ENCODE results near the gene ZBTB20.

The ZBTB20 gene

GRCh38 chr3:114478801-114479200, 668.3 kb downstream of the ZBTB20 start:
- H3K27ac ChIP-seq (ENCODE audit: low read depth, low read length), result no peak overlapping the region
- H2BK5ac ChIP-seq (ENCODE audit: low read length), result no peak overlapping the region
- H3K4me3 ChIP-seq (ENCODE audit: low read length), result no peak overlapping the region
- H3K56ac ChIP-seq (ENCODE audit: low read length), result no peak overlapping the region
- no peak overlapping the region for H2AK5ac ChIP-seq (ENCODE audit: low read length)
- no peaks in the 10 kb centered on the region for H3K79me1 ChIP-seq (ENCODE audit: low read length)
- H3K27me3 ChIP-seq (ENCODE audit: insufficient read depth, low read length, poor library complexity), result no peaks in the 10 kb centered on the region
- no peak overlapping the region for H4K8ac ChIP-seq (ENCODE audit: low read depth, low read length)
- H3K4me1 ChIP-seq (ENCODE audit: control insufficient read depth, low read depth, low read length), result no peaks in the 10 kb centered on the region
- H2BK120ac ChIP-seq (ENCODE audit: low read depth, low read length), result no peak overlapping the region
- H4K5ac ChIP-seq (ENCODE audit: low read length), result no peak overlapping the region
- DNase-seq, result no peak
- no peak overlapping the region for H3K9ac ChIP-seq (ENCODE audit: low read length)
- H3K79me2 ChIP-seq (ENCODE audit: control insufficient read depth, insufficient read depth, low read length), result no peaks in the 10 kb centered on the region
- no peak overlapping the region for H3K18ac ChIP-seq (ENCODE audit: low read length)
- H3K4ac ChIP-seq (ENCODE audit: low read depth, low read length), result no peak overlapping the region
- no peaks in the 10 kb centered on the region for H3K36me3 ChIP-seq (ENCODE audit: control insufficient read depth, insufficient read depth, low read length)
- no peak overlapping the region for H3K23ac ChIP-seq (ENCODE audit: low read length)
- H3K4me2 ChIP-seq (ENCODE audit: low read length), result no peak overlapping the region
- H2BK15ac ChIP-seq (replicated peaks; ENCODE audit: low read depth), result no peak overlapping the region

DNA sequence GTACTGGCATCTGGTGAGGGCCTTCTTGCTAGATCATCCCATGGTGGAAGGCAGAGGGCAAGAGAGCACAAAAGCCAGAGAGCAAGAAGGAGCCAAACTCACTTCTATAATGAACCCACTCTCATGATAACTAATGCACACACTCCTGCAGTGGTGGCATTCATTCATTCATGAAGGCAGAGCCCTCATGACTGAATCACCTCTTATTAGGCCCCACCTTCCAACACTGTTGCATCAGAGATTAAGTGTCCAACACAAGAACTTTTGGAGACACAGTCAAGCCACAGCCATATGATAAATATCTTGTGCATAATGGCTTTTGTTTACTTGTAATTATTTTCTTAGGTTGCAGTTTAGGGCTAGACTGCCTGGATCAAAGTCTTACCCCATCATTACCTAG, 670.6 kb downstream of the ZBTB20 start:
- no peak overlapping the region for H2BK15ac ChIP-seq (replicated peaks; ENCODE audit: low read depth)
- H2AK5ac ChIP-seq (ENCODE audit: low read length), result no peak overlapping the region
- no peak overlapping the region for H3K56ac ChIP-seq (ENCODE audit: low read length)
- H3K4me3 ChIP-seq (ENCODE audit: low read length), result no peak overlapping the region
- H3K9ac ChIP-seq (ENCODE audit: low read length), result no peak overlapping the region
- H3K27ac ChIP-seq (ENCODE audit: low read depth, low read length), result no peak overlapping the region
- no peak overlapping the region for H3K4me2 ChIP-seq (ENCODE audit: low read length)
- no peak overlapping the region for H2BK120ac ChIP-seq (ENCODE audit: low read depth, low read length)
- no peak overlapping the region for H3K18ac ChIP-seq (ENCODE audit: low read length)
- no peak overlapping the region for H4K5ac ChIP-seq (ENCODE audit: low read length)
- H3K4me1 ChIP-seq (ENCODE audit: control insufficient read depth, low read depth, low read length), result no peaks in the 10 kb centered on the region
- no peaks in the 10 kb centered on the region for H3K27me3 ChIP-seq (ENCODE audit: insufficient read depth, low read length, poor library complexity)
- no peak overlapping the region for H3K4ac ChIP-seq (ENCODE audit: low read depth, low read length)
- no peak overlapping the region for H3K23ac ChIP-seq (ENCODE audit: low read length)
- H4K8ac ChIP-seq (ENCODE audit: low read depth, low read length), result no peak overlapping the region
- H3K79me1 ChIP-seq (ENCODE audit: low read length), result no peaks in the 10 kb centered on the region
- no peak for DNase-seq
- no peaks in the 10 kb centered on the region for H3K79me2 ChIP-seq (ENCODE audit: control insufficient read depth, insufficient read depth, low read length)
- no peaks in the 10 kb centered on the region for H3K36me3 ChIP-seq (ENCODE audit: control insufficient read depth, insufficient read depth, low read length)
- no peak overlapping the region for H2BK5ac ChIP-seq (ENCODE audit: low read length)

DNA sequence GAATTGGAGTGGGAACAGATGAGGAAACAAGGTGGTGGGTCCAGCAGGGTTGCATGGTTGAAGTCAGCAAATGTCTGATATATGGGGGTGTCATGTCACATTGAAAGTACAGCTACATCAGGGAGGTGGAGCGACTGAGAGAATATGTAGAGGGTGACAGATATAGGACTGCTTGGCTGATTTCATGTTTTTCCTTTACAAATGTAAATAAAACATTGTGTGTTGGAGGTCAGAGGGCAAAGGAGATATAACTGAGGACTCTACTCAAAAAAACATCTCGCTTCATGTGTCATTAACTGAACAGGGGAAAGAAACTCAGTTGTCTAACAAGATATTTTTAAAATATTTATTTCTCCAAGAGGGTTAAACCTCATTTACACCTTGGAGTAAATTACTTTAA, 675.6 kb downstream of the ZBTB20 start:
- no peak for DNase-seq
- no peak overlapping the region for H4K8ac ChIP-seq (ENCODE audit: low read depth, low read length)
- H3K4me2 ChIP-seq (ENCODE audit: low read length), result no peak overlapping the region
- no peak overlapping the region for H4K5ac ChIP-seq (ENCODE audit: low read length)
- no peak overlapping the region for H2BK5ac ChIP-seq (ENCODE audit: low read length)
- H3K4ac ChIP-seq (ENCODE audit: low read depth, low read length), result no peak overlapping the region
- H3K27me3 ChIP-seq (ENCODE audit: insufficient read depth, low read length, poor library complexity), result no peaks in the 10 kb centered on the region
- H3K56ac ChIP-seq (ENCODE audit: low read length), result no peak overlapping the region
- no peak overlapping the region for H3K27ac ChIP-seq (ENCODE audit: low read depth, low read length)
- no peak overlapping the region for H3K23ac ChIP-seq (ENCODE audit: low read length)
- H3K79me1 ChIP-seq (ENCODE audit: low read length), result no peaks in the 10 kb centered on the region
- H3K9ac ChIP-seq (ENCODE audit: low read length), result no peak overlapping the region
- WGBS (ENCODE audit: extremely low coverage, insufficient coverage, low lambda C conversion rate), result no CpG with 5 or more reads among the region's 2 CpGs
- no peak overlapping the region for H2BK120ac ChIP-seq (ENCODE audit: low read depth, low read length)
- no peak overlapping the region for H3K18ac ChIP-seq (ENCODE audit: low read length)
- no peak overlapping the region for H2BK15ac ChIP-seq (replicated peaks; ENCODE audit: low read depth)
- H3K4me1 ChIP-seq (ENCODE audit: control insufficient read depth, low read depth, low read length), result no peaks in the 10 kb centered on the region
- no peak overlapping the region for H2AK5ac ChIP-seq (ENCODE audit: low read length)
- no peak overlapping the region for H3K4me3 ChIP-seq (ENCODE audit: low read length)
- H3K79me2 ChIP-seq (ENCODE audit: control insufficient read depth, insufficient read depth, low read length), result no peaks in the 10 kb centered on the region
- H3K36me3 ChIP-seq (ENCODE audit: control insufficient read depth, insufficient read depth, low read length), result no peaks in the 10 kb centered on the region

DNA sequence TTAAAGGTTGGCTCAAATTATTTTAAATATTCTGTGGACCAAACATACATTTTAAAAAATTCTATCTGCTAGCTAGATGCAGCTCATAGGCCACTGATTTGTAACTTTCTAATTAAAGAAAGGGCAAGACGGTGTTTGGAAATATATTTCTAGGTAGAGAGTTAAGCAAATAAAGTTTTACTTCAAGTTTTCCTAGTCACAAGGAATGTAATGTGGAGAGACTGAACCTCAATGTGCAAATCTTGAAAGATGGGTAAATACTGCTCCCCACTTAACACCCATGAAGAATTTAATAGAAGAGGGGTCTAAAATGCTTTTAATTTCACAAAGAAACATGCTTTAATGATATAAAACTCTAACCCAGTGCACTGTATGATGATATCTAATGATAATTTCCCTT, 678.0 kb downstream of the ZBTB20 start:
- Histone ChIP-seq H3K18ac (ENCODE audit: low read length) (no peak overlapping the region), H3K56ac (ENCODE audit: low read length) (no peak overlapping the region)

DNA sequence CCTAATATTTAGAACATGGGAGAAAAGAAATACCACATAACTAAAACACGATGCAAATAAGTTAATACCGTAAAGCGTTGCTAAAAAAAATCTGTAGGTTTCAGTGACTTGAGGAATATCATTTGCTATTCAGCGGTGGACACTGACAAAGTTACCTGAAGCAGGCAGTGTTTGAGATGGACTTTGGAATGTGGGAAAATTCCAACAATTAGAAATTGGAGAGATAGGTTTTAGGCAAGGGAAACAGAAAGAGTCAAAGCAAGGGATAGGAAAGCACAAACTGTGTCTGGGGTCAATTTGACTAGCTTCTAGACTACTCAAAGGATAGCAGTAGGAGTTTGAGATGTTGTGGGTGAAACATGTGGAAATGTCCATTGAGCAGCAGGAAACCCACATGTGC, 680.3 kb downstream of the ZBTB20 start:
- H3K79me2 ChIP-seq (ENCODE audit: control insufficient read depth, insufficient read depth, low read length), result no peaks in the 10 kb centered on the region
- no peak overlapping the region for H2BK5ac ChIP-seq (ENCODE audit: low read length)
- H2AK5ac ChIP-seq (ENCODE audit: low read length), result no peak overlapping the region
- no peak overlapping the region for H4K8ac ChIP-seq (ENCODE audit: low read depth, low read length)
- H3K4me2 ChIP-seq (ENCODE audit: low read length), result no peak overlapping the region
- no peak overlapping the region for H3K23ac ChIP-seq (ENCODE audit: low read length)
- H2BK120ac ChIP-seq (ENCODE audit: low read depth, low read length), result no peak overlapping the region
- no peak for DNase-seq
- H3K79me1 ChIP-seq (ENCODE audit: low read length), result no peaks in the 10 kb centered on the region
- H3K56ac ChIP-seq (ENCODE audit: low read length), result no peak overlapping the region
- H3K27me3 ChIP-seq (ENCODE audit: insufficient read depth, low read length, poor library complexity), result no peaks in the 10 kb centered on the region
- H3K18ac ChIP-seq (ENCODE audit: low read length), result no peak overlapping the region
- H4K5ac ChIP-seq (ENCODE audit: low read length), result no peak overlapping the region
- H3K36me3 ChIP-seq (ENCODE audit: control insufficient read depth, insufficient read depth, low read length), result no peaks in the 10 kb centered on the region
- no peak overlapping the region for H3K4ac ChIP-seq (ENCODE audit: low read depth, low read length)
- WGBS (ENCODE audit: extremely low coverage, insufficient coverage, low lambda C conversion rate), result no CpG with 5 or more reads among the region's 4 CpGs
- no peaks in the 10 kb centered on the region for H3K4me1 ChIP-seq (ENCODE audit: control insufficient read depth, low read depth, low read length)
- H3K4me3 ChIP-seq (ENCODE audit: low read length), result no peak overlapping the region
- H2BK15ac ChIP-seq (replicated peaks; ENCODE audit: low read depth), result no peak overlapping the region
- no peak overlapping the region for H3K27ac ChIP-seq (ENCODE audit: low read depth, low read length)
- no peak overlapping the region for H3K9ac ChIP-seq (ENCODE audit: low read length)

More for the DNA sequence above, 678.0 kb downstream of the ZBTB20 start:
- no peaks in the 10 kb centered on the region for H3K4me1 ChIP-seq (ENCODE audit: control insufficient read depth, low read depth, low read length)
- no peak overlapping the region for H4K8ac ChIP-seq (ENCODE audit: low read depth, low read length)
- no peak overlapping the region for H4K5ac ChIP-seq (ENCODE audit: low read length)
- H3K79me2 ChIP-seq (ENCODE audit: control insufficient read depth, insufficient read depth, low read length), result no peaks in the 10 kb centered on the region
- no peak overlapping the region for H2BK5ac ChIP-seq (ENCODE audit: low read length)
- H3K23ac ChIP-seq (ENCODE audit: low read length), result no peak overlapping the region
- H3K36me3 ChIP-seq (ENCODE audit: control insufficient read depth, insufficient read depth, low read length), result no peaks in the 10 kb centered on the region
- no peak overlapping the region for H3K4me2 ChIP-seq (ENCODE audit: low read length)
- H3K4me3 ChIP-seq (ENCODE audit: low read length), result no peak overlapping the region
- H3K4ac ChIP-seq (ENCODE audit: low read depth, low read length), result no peak overlapping the region
- no peak overlapping the region for H2BK120ac ChIP-seq (ENCODE audit: low read depth, low read length)
- H2AK5ac ChIP-seq (ENCODE audit: low read length), result no peak overlapping the region
- H3K27me3 ChIP-seq (ENCODE audit: insufficient read depth, low read length, poor library complexity), result no peaks in the 10 kb centered on the region
- DNase-seq, result no peak
- no peak overlapping the region for H3K9ac ChIP-seq (ENCODE audit: low read length)
- no peaks in the 10 kb centered on the region for H3K79me1 ChIP-seq (ENCODE audit: low read length)
- WGBS (ENCODE audit: extremely low coverage, insufficient coverage, low lambda C conversion rate), result no CpG with 5 or more reads among the region's 1 CpG
- H3K27ac ChIP-seq (ENCODE audit: low read depth, low read length), result no peak overlapping the region
- no peak overlapping the region for H2BK15ac ChIP-seq (replicated peaks; ENCODE audit: low read depth)

DNA sequence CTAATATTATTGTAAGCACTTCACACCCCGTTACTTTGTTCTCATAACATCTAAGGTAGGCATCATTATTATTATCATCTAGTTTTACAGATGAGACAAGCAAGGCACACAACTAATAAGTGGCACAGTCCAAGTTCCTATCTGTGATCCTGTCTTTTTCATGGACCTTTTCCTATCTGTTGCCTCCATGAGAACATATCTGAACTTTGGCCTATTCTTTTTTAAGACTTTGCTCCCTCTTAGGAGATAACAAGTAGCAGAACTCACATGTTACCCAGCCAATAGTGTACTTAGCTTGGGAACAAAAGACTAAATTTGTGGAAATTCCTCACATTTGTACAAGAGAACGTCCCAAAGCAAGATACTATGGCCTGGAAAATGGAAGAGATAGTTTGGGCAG, 680.8 kb downstream of the ZBTB20 start:
- Histone ChIP-seq H3K4me3 (ENCODE audit: low read length) (no peak overlapping the region), H3K18ac (ENCODE audit: low read length) (no peak overlapping the region), H3K56ac (ENCODE audit: low read length) (no peak overlapping the region), H3K27me3 (ENCODE audit: insufficient read depth, low read length, poor library complexity) (no peaks in the 10 kb centered on the region), H3K23ac (ENCODE audit: low read length) (no peak overlapping the region), H3K36me3 (ENCODE audit: control insufficient read depth, insufficient read depth, low read length) (no peaks in the 10 kb centered on the region), H4K8ac (ENCODE audit: low read depth, low read length) (no peak overlapping the region), H2BK120ac (ENCODE audit: low read depth, low read length) (no peak overlapping the region), H3K27ac (ENCODE audit: low read depth, low read length) (no peak overlapping the region), H3K79me1 (ENCODE audit: low read length) (no peaks in the 10 kb centered on the region), H3K79me2 (ENCODE audit: control insufficient read depth, insufficient read depth, low read length) (no peaks in the 10 kb centered on the region), H2AK5ac (ENCODE audit: low read length) (no peak overlapping the region), H3K4me2 (ENCODE audit: low read length) (no peak overlapping the region), H2BK15ac (replicated peaks; ENCODE audit: low read depth) (no peak overlapping the region), H2BK5ac (ENCODE audit: low read length) (no peak overlapping the region), H3K4me1 (ENCODE audit: control insufficient read depth, low read depth, low read length) (no peaks in the 10 kb centered on the region), H4K5ac (ENCODE audit: low read length) (no peak overlapping the region), H3K9ac (ENCODE audit: low read length) (no peak overlapping the region), H3K4ac (ENCODE audit: low read depth, low read length) (no peak overlapping the region)
- no peak for DNase-seq
- no CpG with 5 or more reads among the region's 2 CpGs for WGBS (ENCODE audit: extremely low coverage, insufficient coverage, low lambda C conversion rate)
